ENCODE data around the gene DVL1. TPM values are rescaled to one million over a fixed set of nuclear protein-coding genes. Genes with fewer than 3 reads are reported as not detected.
A peak's percentile ranks its signal among the peaks of the same experiment; 100 is the strongest.

Gene DVL1
- total and polyA plus RNA-seq, 2 of the 13 experiments (the other 11 are each of a cell fraction or from before 2014, with no cell fraction given): 30.8 to 60.4 TPM

DNA sequence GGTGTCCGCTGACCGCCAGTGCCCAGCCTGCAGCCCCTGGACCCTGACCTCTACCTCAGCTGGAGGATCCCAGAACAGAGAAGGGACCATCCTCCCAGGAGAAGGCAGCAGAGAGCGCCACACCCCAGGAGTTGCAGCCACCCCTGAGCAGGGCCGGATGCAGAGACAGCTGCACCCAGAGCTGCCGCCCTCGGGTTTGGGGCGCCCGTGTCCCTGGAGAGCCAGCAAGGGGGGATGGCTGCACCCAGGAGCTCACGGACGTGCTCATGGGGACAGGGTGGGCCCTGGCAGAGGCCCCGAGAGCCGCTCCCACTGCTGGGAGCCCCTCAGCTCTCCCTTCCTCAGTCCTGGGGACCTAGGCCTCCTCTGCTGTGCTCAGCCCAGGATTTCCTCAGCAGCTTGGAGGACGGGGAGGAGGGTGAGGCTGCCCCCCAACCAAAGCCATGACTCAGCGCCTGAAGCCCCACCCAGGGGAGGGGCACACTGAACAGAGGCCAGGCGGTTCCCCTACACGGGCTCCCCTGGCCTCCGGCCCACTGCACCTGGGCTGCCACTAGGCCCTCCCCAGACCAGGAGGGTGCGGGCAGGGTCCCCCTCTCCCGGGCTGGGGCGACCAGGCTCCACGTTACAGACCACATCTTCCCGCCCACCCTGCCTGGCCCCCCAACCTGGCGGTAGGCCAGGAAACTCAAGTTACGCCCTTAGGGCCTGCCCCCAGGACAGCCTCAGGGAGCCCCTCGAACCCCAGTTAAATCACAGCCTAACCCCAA, 43.7 kb downstream of the DVL1 start:
- no peak for FAIRE-seq
- Histone ChIP-seq H3K4me2 (ENCODE audit: low read depth, low read length) (peak overlapping the region; percentile 98), H3K9ac (ENCODE audit: insufficient read depth, low read depth, low read length) (peak overlapping the region; percentile 88), H2AFZ (ENCODE audit: low read length) (no peak overlapping the region), H3K79me2 (ENCODE audit: insufficient read depth, low read length) (peaks cover 15% of the 10 kb centered on the region), H3K27ac (ENCODE audit: extremely low read length, insufficient read depth, low read length) (peak overlapping the region; percentile 79), H3K4me1 (ENCODE audit: insufficient read depth, low read length) (peaks cover 41% of the 10 kb centered on the region), H3K9me3 (ENCODE audit: low read length) (no peaks in the 10 kb centered on the region), H3K36me3 (replicated peaks in 1 of 2; ENCODE audit: control insufficient read depth in 1 of 2, insufficient read depth in 2 of 2, low read length in 2 of 2) (peaks cover 2 to 8% of the 10 kb centered on the region in 2 experiments; a peak in 1 of 5 replicates), H4K20me1 (ENCODE audit: insufficient read depth, low read length) (no peaks in the 10 kb centered on the region; the same call in 1 of the 2 replicates), H3K27me3 (ENCODE audit: control insufficient read depth in 1 of 2, insufficient read depth in 2 of 2, low read length in 2 of 2) (no peaks in the 10 kb centered on the region), H3K4me3 (replicated peaks in 1 of 3; ENCODE audit: insufficient read depth in 1 of 3, low read depth in 2 of 3, low read length in 3 of 3) (peak overlapping the region; percentile 77 to 93 (median 91))
- TSS peak; percentile 52 for BruUV-seq (replicated peaks)
- WGBS (ENCODE audit: low lambda C conversion rate): 5% methylated on average over 10 of the region's 25 CpGs
- in situ Hi-C loops (cut with HindIII; ENCODE audit: extremely low pct_ligation_motif_present, low pct_unique_long_range_greater_than_20kb): no loop called here
- intact Hi-C loops (cut with micrococcal nuclease; ENCODE audit: unreplicated experiment): no loop called here
- ATAC-seq: peak; percentile 45
- peak; percentile 74 for DNase-seq (ENCODE audit: low spot score)
- CTCF ChIA-PET (ENCODE audit: low intra/inter-chr PET ratio, low total read pairs): no interaction called here
- POLR2A ChIA-PET: interaction anchor here (0.5 to 2.0 kb wide), 10 partner anchors 11 to 181 kb away, joined by 3 to 11 read pairs (median 4); partner anchors contain the start of genes AURKAIP1, TAS1R3 and UBE2J2
- no peak for TF ChIP-seq EEA1 (CRISPR knock-in tag; IDR thresholded peaks at IDR 0.05; ENCODE audit: borderline replicate concordance)
- TF ChIP-seq KAT8 (CRISPR knock-in tag; IDR thresholded peaks at IDR 0.05): peak; percentile 16; the same call in 1 of the 2 replicates
- TF ChIP-seq, protein P1, sequence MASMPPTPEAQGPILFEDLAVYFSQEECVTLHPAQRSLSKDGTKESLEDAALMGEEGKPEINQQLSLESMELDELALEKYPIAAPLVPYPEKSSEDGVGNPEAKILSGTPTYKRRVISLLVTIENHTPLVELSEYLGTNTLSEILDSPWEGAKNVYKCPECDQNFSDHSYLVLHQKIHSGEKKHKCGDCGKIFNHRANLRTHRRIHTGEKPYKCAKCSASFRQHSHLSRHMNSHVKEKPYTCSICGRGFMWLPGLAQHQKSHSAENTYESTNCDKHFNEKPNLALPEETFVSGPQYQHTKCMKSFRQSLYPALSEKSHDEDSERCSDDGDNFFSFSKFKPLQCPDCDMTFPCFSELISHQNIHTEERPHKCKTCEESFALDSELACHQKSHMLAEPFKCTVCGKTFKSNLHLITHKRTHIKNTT (CRISPR knock-in tag; IDR thresholded peaks at IDR 0.05): no peak
- peak; percentile 14 for TF ChIP-seq AKAP8 (CRISPR knock-in tag; IDR thresholded peaks at IDR 0.05)
- TF ChIP-seq ZNF263 (CRISPR knock-in tag; IDR thresholded peaks at IDR 0.05): peak; percentile 98
- TF ChIP-seq ZNF792 (CRISPR knock-in tag; IDR thresholded peaks at IDR 0.05): no peak
- TF ChIP-seq, protein P2, sequence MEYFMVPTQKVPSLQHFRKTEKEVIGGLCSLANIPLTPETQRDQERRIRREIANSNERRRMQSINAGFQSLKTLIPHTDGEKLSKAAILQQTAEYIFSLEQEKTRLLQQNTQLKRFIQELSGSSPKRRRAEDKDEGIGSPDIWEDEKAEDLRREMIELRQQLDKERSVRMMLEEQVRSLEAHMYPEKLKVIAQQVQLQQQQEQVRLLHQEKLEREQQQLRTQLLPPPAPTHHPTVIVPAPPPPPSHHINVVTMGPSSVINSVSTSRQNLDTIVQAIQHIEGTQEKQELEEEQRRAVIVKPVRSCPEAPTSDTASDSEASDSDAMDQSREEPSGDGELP (IDR thresholded peaks at IDR 0.05; ENCODE audit: borderline replicate concordance, low read depth): peak; percentile 77; the same call in 1 of the 2 replicates
- peak; percentile 81; the same call in 1 of the 2 replicates for TF ChIP-seq ZNF546 (CRISPR knock-in tag; conservative IDR thresholded peaks at IDR 0.05)
- TF ChIP-seq, protein P3, sequence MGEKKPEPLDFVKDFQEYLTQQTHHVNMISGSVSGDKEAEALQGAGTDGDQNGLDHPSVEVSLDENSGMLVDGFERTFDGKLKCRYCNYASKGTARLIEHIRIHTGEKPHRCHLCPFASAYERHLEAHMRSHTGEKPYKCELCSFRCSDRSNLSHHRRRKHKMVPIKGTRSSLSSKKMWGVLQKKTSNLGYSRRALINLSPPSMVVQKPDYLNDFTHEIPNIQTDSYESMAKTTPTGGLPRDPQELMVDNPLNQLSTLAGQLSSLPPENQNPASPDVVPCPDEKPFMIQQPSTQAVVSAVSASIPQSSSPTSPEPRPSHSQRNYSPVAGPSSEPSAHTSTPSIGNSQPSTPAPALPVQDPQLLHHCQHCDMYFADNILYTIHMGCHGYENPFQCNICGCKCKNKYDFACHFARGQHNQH (CRISPR knock-in tag; IDR thresholded peaks at IDR 0.05): no peak
- TF ChIP-seq ZNF556 (CRISPR knock-in tag; IDR thresholded peaks at IDR 0.05; ENCODE audit: borderline replicate concordance): no peak
- no peak for TF ChIP-seq MXI1 (IDR thresholded peaks at IDR 0.05; ENCODE audit: borderline replicate concordance, low read depth, low read length)
- peak; percentile 64; the same call in 1 of the 2 replicates for TF ChIP-seq ZNF432 (CRISPR knock-in tag; IDR thresholded peaks at IDR 0.05; ENCODE audit: borderline replicate concordance)
- TF ChIP-seq KDM2A (CRISPR knock-in tag; IDR thresholded peaks at IDR 0.05; ENCODE audit: borderline replicate concordance, low read depth): no peak; the same call in 1 of the 2 replicates
- TF ChIP-seq, protein P4, sequence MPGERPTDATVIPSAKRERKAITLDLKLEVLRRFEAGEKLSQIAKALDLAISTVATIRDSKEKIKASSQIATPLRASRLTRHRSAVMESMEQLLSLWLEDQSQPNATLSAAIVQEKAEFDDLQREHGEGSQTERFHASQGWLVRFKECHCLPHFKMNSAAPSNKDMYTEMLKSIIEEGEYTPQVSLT (CRISPR knock-in tag; IDR thresholded peaks at IDR 0.05; ENCODE audit: borderline replicate concordance, low read depth): no peak
- TF ChIP-seq ISL2 (CRISPR knock-in tag; IDR thresholded peaks at IDR 0.05): no peak; the same call in none of the 2 replicates
- TF ChIP-seq, protein P5, sequence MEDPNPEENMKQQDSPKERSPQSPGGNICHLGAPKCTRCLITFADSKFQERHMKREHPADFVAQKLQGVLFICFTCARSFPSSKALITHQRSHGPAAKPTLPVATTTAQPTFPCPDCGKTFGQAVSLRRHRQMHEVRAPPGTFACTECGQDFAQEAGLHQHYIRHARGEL (CRISPR knock-in tag; IDR thresholded peaks at IDR 0.05): no peak
- no peak for TF ChIP-seq KDM5A (IDR thresholded peaks at IDR 0.05; ENCODE audit: borderline replicate concordance, low read length)
- TF ChIP-seq PAX8 (CRISPR knock-in tag; IDR thresholded peaks at IDR 0.05; ENCODE audit: borderline replicate concordance): no peak
- no peak for TF ChIP-seq CHD4 (IDR thresholded peaks at IDR 0.05; ENCODE audit: borderline replicate concordance, low read length)
- TF ChIP-seq ZBTB38 (CRISPR knock-in tag; IDR thresholded peaks at IDR 0.05): 0 out of 2 replicates have a peak, but pooled peaks have one; percentile 16
- TF ChIP-seq GTF3A (CRISPR knock-in tag; conservative IDR thresholded peaks at IDR 0.05): no peak

Measured in HepG2 (cell line).